Gastrocnemius medialis (tissue), 4 donors: Measurements from ENCODE around the gene FBXW9.

Source experiments
- CTCF ChIP-seq, 5 experiments: fragments of 450-650 bp in 3 of 5; fragments of 200-600 bp in 2 of 5; sonication (generic) in 2 of 5; IDR thresholded peaks in 4 of 5; conservative IDR thresholded peaks in 1 of 5; 1 replicate in 4 of 5; 2 replicates in 1 of 5; pipeline ENCODE4 v1.5.1; 2016 to 2019; ENCODE audit warnings: antibody characterized with exemption in 5 of 5, mild to moderate bottlenecking in 3 of 5, moderate library complexity in 3 of 5
- POLR2A ChIP-seq, 2 donors: fragments of 450-650 bp; IDR thresholded peaks; one replicate each; pipeline ENCODE4 v1.6.1; 2017; ENCODE audit warnings: antibody characterized with exemption in 2 of 2, mild to moderate bottlenecking in 2 of 2, moderate library complexity in 2 of 2

GRCh38 chr19:12648088-12648487 lies 48.3 kb downstream of the FBXW9 start:
- TF ChIP-seq CTCF (IDR thresholded peaks at IDR 0.05 in 4 of 5, conservative IDR thresholded peaks at IDR 0.05 in 1 of 5) (peak in 1 of 5 experiments; percentile 11), POLR2A (IDR thresholded peaks at IDR 0.05) (no peak)
